SKM-1 (cell line): ENCODE data around the gene GBX2.
"Not testable (repeated sequence)": the region's sequence is repeated elsewhere in the genome, so short reads cannot be mapped to it uniquely, and the experiment has no call there.

Experiments
- DNase-seq: peaks from one replicate; lab custom pipeline; 2025; ENCODE audit not compliant: unreplicated experiment; lab: John Stamatoyannopoulos, UW

Gene GBX2

GRCh38 chr2:236157815-236158498, 10.2 kb downstream of the GBX2 start:
- DNase-seq = no peak

GRCh38 chr2:236157366-236157765, 10.8 kb downstream of the GBX2 start:
- DNase-seq = no peak

GRCh38 chr2:236156860-236157194, 11.4 kb downstream of the GBX2 start:
- DNase-seq = no peak

- no peak for DNase-seq
These were observed 11.9 kb downstream of the GBX2 start for GRCh38 chr2:236156095-236156859.

- DNase-seq = no peak
These were observed 12.8 kb downstream of the GBX2 start for GRCh38 chr2:236155406-236155805.

- DNase-seq = no peak
These were observed 21.8 kb downstream of the GBX2 start for GRCh38 chr2:236146436-236146835.

GRCh38 chr2:236143811-236144210, 24.4 kb downstream of the GBX2 start:
- DNase-seq = no peak

- DNase-seq = not testable (repeated sequence)
These were observed 26.6 kb downstream of the GBX2 start for GRCh38 chr2:236141616-236142015.

GRCh38 chr2:236137066-236137465, 31.1 kb downstream of the GBX2 start:
- DNase-seq = no peak

- DNase-seq = no peak
These were observed 31.6 kb downstream of the GBX2 start for GRCh38 chr2:236136538-236136937.

- DNase-seq = no peak
These were observed 34.7 kb downstream of the GBX2 start for GRCh38 chr2:236133410-236134012.

GRCh38 chr2:236131073-236131692, 37.0 kb downstream of the GBX2 start:
- DNase-seq = no peak

GRCh38 chr2:236130349-236130998, 37.7 kb downstream of the GBX2 start:
- DNase-seq = no peak

GRCh38 chr2:236129935-236130334, 38.3 kb downstream of the GBX2 start:
- no peak for DNase-seq

GRCh38 chr2:236128321-236128720, 39.9 kb downstream of the GBX2 start:
- DNase-seq = no peak

GRCh38 chr2:236127010-236127409, 41.2 kb downstream of the GBX2 start:
- no peak for DNase-seq

- no peak for DNase-seq
These were observed 42.6 kb downstream of the GBX2 start for GRCh38 chr2:236125541-236125940.

- DNase-seq = no peak
These were observed 43.8 kb downstream of the GBX2 start for GRCh38 chr2:236124182-236124893.

GRCh38 chr2:236123716-236124115, 44.5 kb downstream of the GBX2 start:
- no peak for DNase-seq

- DNase-seq = no peak
These were observed 46.0 kb downstream of the GBX2 start for GRCh38 chr2:236122236-236122635.

GRCh38 chr2:236121546-236121945, 46.6 kb downstream of the GBX2 start:
- no peak for DNase-seq
